ENCODE results near the gene TMEM252. TPM values are rescaled to one million over a fixed set of nuclear protein-coding genes. Genes with fewer than 3 reads are reported as not detected.

TMEM252 gene
- total RNA-seq, 1 donor from 2014 or later: not detected

DNA sequence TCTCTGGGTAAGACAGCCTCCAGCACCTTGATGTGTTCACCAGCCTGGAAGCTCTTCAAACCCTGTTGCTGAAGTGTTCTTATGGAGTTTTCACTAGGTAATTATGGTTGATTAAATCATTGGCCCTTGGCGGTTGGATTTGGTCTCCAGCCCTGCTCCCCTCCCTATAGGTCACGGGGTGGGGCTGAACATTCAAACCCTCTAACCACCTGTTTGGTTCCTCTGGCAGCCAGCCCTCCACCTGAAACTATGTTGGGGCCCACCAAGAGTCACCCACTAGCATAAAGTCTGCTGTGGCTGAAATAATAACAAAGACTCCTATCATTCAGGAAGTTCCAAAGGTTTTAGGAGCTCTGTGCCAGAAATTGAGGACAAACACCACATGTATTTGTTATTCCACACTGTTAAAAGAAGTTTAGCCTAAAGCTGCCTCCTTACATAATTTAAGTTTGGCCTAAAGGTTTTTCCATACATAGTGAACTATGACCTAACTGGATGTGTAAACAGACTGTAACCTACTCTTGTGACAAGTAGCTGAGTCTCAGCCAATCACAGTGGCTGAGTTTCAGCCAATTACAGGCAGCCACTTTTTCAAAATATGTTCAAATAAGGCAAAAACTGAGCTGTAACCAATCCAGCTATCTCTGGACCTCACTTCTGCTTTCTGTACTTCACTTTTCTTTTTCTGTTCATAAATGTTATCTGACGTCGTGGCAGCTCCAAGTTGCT lies 34.8 kb downstream of the TMEM252 start:
- H3K27me3 Mint-ChIP-seq (ENCODE audit: insufficient read depth): peaks cover 3% of the 10 kb centered on the region

DNA sequence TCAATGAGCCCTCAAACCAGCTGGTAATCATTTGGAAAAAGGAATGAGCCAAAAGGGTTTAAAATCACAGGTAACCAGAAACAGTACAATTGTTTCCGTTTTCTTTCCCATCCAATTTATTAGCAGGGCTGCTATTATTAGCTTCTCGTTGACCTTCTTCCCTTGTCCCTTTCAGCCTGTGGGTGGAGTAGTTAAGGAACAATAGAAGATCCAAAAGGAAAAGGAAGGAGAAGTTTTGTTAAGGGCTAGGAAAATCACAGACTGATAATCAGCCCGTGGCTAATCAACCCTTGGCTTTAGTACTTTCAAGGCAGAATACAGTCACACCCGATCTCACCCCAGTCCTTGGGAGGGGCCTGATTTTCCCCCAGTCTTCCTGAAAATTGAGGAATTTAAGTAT lies 38.4 kb downstream of the TMEM252 start:
- intact Hi-C loops (cut with micrococcal nuclease): no loop called here
- H3K9me3 Mint-ChIP-seq: no peaks in the 10 kb centered on the region
- H3K4me1 Mint-ChIP-seq (ENCODE audit: low read depth): no peaks in the 10 kb centered on the region
- no peak overlapping the region for H3K4me3 Mint-ChIP-seq
- H3K27ac Mint-ChIP-seq: no peak overlapping the region
- no peak for DNase-seq (ENCODE audit: low spot score)
- H3K36me3 Mint-ChIP-seq (ENCODE audit: low read depth): no peaks in the 10 kb centered on the region
- peaks cover 8% of the 10 kb centered on the region for H3K27me3 Mint-ChIP-seq (ENCODE audit: insufficient read depth)

More for the DNA sequence above, 34.8 kb downstream of the TMEM252 start:
- no peaks in the 10 kb centered on the region for H3K9me3 Mint-ChIP-seq
- intact Hi-C loops (cut with micrococcal nuclease): no loop called here
- H3K36me3 Mint-ChIP-seq (ENCODE audit: low read depth): no peaks in the 10 kb centered on the region
- no peak for DNase-seq (ENCODE audit: low spot score)
- no peak overlapping the region for H3K27ac Mint-ChIP-seq
- no peak overlapping the region for H3K4me3 Mint-ChIP-seq
- no peaks in the 10 kb centered on the region for H3K4me1 Mint-ChIP-seq (ENCODE audit: low read depth)

DNA sequence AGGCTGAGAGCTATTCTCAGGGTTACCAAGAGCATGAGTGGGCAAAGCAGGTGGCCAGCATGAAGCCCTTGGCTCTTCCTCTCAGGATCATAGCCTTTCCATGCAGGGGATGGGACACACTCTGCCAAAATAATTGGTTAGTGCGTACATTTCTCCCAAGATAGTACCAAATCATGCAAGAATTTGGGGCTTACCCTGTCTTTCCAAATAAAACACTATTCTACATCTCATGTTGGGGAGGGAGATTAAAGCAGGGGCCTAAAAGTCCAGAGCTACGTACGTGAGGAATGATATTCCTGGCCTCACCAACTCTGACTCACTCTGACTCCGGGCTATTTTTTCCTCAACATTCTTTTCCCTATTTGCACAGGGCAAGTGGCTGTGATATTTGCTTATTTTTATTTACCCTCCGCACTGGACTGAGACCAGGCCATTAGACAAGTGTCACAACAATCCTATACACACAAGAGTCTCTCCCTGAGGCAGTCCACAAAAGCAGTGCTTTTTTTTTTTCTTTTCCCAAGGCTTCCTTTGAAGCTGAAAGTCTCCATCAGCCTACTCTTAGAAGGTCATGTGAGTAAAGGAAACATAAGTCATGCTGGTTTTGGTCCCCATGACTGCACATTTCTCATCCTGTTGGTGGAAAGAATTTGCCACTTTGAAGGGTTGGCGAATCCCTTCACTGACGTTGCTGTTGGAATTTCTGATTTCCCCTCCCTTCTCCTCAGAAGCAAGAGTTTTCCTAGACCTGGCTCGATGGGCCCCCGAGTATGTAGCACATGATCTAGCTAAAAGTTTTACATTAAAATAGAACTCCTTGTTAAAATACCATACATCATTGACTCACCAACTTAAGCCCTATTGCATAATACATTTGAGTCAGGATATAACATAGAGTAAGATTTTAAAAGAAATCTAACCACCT lies 40.0 kb downstream of the TMEM252 start:
- DNase-seq (ENCODE audit: low spot score): no peak
- H3K4me3 Mint-ChIP-seq: no peak overlapping the region
- no peaks in the 10 kb centered on the region for H3K4me1 Mint-ChIP-seq (ENCODE audit: low read depth)
- peaks cover 12% of the 10 kb centered on the region for H3K27me3 Mint-ChIP-seq (ENCODE audit: insufficient read depth)
- H3K9me3 Mint-ChIP-seq: no peaks in the 10 kb centered on the region
- intact Hi-C loops (cut with micrococcal nuclease): no loop called here
- no peak overlapping the region for H3K27ac Mint-ChIP-seq
- H3K36me3 Mint-ChIP-seq (ENCODE audit: low read depth): no peaks in the 10 kb centered on the region

GRCh38 chr9:68498816-68499215 lies 41.9 kb downstream of the TMEM252 start:
- H3K9me3 Mint-ChIP-seq: no peaks in the 10 kb centered on the region
- intact Hi-C loops (cut with micrococcal nuclease): no loop called here
- no peaks in the 10 kb centered on the region for H3K36me3 Mint-ChIP-seq (ENCODE audit: low read depth)
- H3K27ac Mint-ChIP-seq: no peak overlapping the region
- H3K4me1 Mint-ChIP-seq (ENCODE audit: low read depth): no peaks in the 10 kb centered on the region
- H3K4me3 Mint-ChIP-seq: no peak overlapping the region
- no peak for DNase-seq (ENCODE audit: low spot score)
- peaks cover 11% of the 10 kb centered on the region for H3K27me3 Mint-ChIP-seq (ENCODE audit: insufficient read depth)

DNA sequence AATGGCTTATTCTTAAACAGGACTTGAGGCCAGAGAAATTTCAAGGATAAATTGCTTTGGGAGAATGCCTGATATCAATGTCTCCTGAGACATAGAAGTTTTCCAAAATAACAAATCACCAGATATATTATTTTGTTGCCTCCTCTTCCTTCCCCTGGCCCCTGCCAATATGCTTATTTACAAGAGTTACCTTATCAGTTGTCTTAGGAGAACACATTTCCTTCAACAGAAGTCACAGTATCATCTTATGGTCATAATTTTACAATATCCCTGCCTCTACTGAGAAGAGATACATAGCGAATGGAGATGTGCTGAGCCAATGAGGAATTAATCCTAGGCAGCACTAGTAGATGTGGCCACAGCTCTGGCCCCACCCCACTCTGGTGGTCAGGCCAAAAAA lies 43.1 kb downstream of the TMEM252 start:
- intact Hi-C loops (cut with micrococcal nuclease): no loop called here
- H3K4me1 Mint-ChIP-seq (ENCODE audit: low read depth): no peaks in the 10 kb centered on the region
- H3K36me3 Mint-ChIP-seq (ENCODE audit: low read depth): no peaks in the 10 kb centered on the region
- no peak overlapping the region for H3K4me3 Mint-ChIP-seq
- no peak overlapping the region for H3K27ac Mint-ChIP-seq
- H3K27me3 Mint-ChIP-seq (ENCODE audit: insufficient read depth): peaks cover 16% of the 10 kb centered on the region
- H3K9me3 Mint-ChIP-seq: no peaks in the 10 kb centered on the region
- no peak for DNase-seq (ENCODE audit: low spot score)

GRCh38 chr9:68496356-68496755 lies 44.3 kb downstream of the TMEM252 start:
- intact Hi-C loops (cut with micrococcal nuclease): no loop called here
- Mint-ChIP-seq H3K36me3 (ENCODE audit: low read depth) (no peaks in the 10 kb centered on the region), H3K27me3 (ENCODE audit: insufficient read depth) (peaks cover 25% of the 10 kb centered on the region), H3K4me3 (no peak overlapping the region), H3K4me1 (ENCODE audit: low read depth) (no peaks in the 10 kb centered on the region), H3K9me3 (no peaks in the 10 kb centered on the region), H3K27ac (no peak overlapping the region)
- no peak for DNase-seq (ENCODE audit: low spot score)

- H3K9me3 Mint-ChIP-seq: no peaks in the 10 kb centered on the region
- peaks cover 25% of the 10 kb centered on the region for H3K27me3 Mint-ChIP-seq (ENCODE audit: insufficient read depth)
- no peaks in the 10 kb centered on the region for H3K4me1 Mint-ChIP-seq (ENCODE audit: low read depth)
- DNase-seq (ENCODE audit: low spot score): no peak
- no peaks in the 10 kb centered on the region for H3K36me3 Mint-ChIP-seq (ENCODE audit: low read depth)
- H3K4me3 Mint-ChIP-seq: no peak overlapping the region
- no peak overlapping the region for H3K27ac Mint-ChIP-seq
- intact Hi-C loops (cut with micrococcal nuclease): no loop called here
Measured at GRCh38 chr9:68495247-68495646, 45.4 kb downstream of the TMEM252 start.

DNA sequence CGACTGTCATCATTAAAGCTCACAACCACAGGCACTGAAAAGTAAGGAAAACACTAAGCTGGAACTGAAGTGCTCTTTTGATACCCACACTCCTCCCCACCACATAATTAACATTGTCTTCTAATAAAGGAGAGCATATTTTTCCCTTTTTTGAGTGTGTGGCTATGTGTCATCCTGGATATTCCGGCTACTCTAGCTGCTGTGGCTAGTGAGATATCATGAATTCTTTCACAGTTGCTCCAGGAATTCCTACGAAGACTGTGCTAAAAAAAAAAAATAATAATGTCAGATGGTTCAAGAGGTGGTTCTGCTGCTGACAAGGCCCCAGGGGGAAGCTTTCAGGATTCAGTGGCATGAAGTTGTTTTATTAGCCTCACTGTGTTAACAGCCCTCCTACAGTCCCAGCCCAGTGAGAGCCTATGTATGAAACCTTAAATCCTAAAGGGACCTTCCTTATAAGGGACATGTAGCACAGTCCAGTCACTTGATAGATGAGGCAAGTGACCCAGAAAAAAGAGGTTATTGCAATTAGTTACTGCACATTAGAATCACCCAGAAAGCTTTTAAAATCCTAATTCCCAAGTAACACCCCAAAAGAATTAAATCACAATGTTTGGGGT lies 46.6 kb downstream of the TMEM252 start:
- H3K4me1 Mint-ChIP-seq (ENCODE audit: low read depth): no peaks in the 10 kb centered on the region
- no peaks in the 10 kb centered on the region for H3K36me3 Mint-ChIP-seq (ENCODE audit: low read depth)
- DNase-seq (ENCODE audit: low spot score): no peak
- H3K27me3 Mint-ChIP-seq (ENCODE audit: insufficient read depth): peaks cover 30% of the 10 kb centered on the region
- H3K9me3 Mint-ChIP-seq: no peaks in the 10 kb centered on the region
- no peak overlapping the region for H3K27ac Mint-ChIP-seq
- intact Hi-C loops (cut with micrococcal nuclease): no loop called here
- H3K4me3 Mint-ChIP-seq: no peak overlapping the region

DNA sequence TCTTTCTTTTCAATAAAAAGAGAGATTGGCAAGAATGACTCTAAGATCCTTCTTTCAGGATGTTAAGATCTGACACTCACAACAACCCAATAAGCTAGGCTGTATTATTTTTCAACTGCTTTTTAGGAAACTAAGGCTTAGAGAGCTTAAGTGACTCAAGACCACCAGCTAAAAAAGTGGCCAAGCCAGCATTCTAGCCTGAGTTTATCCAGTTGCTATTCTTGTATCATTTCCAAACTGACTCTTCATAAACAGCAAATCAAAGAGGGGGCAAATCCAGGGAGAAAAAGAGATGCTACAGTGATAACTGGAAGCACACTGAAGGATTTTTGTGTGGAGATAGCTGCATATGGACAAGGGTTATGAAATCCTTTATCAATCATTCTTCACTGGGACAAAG lies 47.1 kb downstream of the TMEM252 start:
- Mint-ChIP-seq H3K4me1 (ENCODE audit: low read depth) (no peaks in the 10 kb centered on the region), H3K27me3 (ENCODE audit: insufficient read depth) (peaks cover 34% of the 10 kb centered on the region), H3K27ac (no peak overlapping the region), H3K4me3 (no peak overlapping the region), H3K36me3 (ENCODE audit: low read depth) (no peaks in the 10 kb centered on the region), H3K9me3 (no peaks in the 10 kb centered on the region)
- no peak for DNase-seq (ENCODE audit: low spot score)
- intact Hi-C loops (cut with micrococcal nuclease): no loop called here

GRCh38 chr9:68492806-68493205 lies 47.9 kb downstream of the TMEM252 start:
- Mint-ChIP-seq H3K9me3 (no peaks in the 10 kb centered on the region), H3K4me3 (no peak overlapping the region), H3K27me3 (ENCODE audit: insufficient read depth) (peaks cover 31% of the 10 kb centered on the region), H3K27ac (no peak overlapping the region), H3K4me1 (ENCODE audit: low read depth) (no peaks in the 10 kb centered on the region), H3K36me3 (ENCODE audit: low read depth) (no peaks in the 10 kb centered on the region)
- intact Hi-C loops (cut with micrococcal nuclease): no loop called here
- DNase-seq (ENCODE audit: low spot score): no peak

- no peaks in the 10 kb centered on the region for H3K36me3 Mint-ChIP-seq (ENCODE audit: low read depth)
- H3K4me1 Mint-ChIP-seq (ENCODE audit: low read depth): no peaks in the 10 kb centered on the region
- H3K9me3 Mint-ChIP-seq: no peaks in the 10 kb centered on the region
- H3K27ac Mint-ChIP-seq: no peak overlapping the region
- no peak for DNase-seq (ENCODE audit: low spot score)
- H3K27me3 Mint-ChIP-seq (ENCODE audit: insufficient read depth): peaks cover 26% of the 10 kb centered on the region
- intact Hi-C loops (cut with micrococcal nuclease): no loop called here
- H3K4me3 Mint-ChIP-seq: no peak overlapping the region
Measured at GRCh38 chr9:68489646-68490045, 51.0 kb downstream of the TMEM252 start.

GRCh38 chr9:68488126-68488525 lies 52.6 kb downstream of the TMEM252 start:
- DNase-seq (ENCODE audit: low spot score): no peak
- Mint-ChIP-seq H3K27ac (no peak overlapping the region), H3K27me3 (ENCODE audit: insufficient read depth) (peaks cover 26% of the 10 kb centered on the region), H3K4me1 (ENCODE audit: low read depth) (no peaks in the 10 kb centered on the region), H3K36me3 (ENCODE audit: low read depth) (no peaks in the 10 kb centered on the region), H3K9me3 (no peaks in the 10 kb centered on the region), H3K4me3 (no peak overlapping the region)
- intact Hi-C loops (cut with micrococcal nuclease): no loop called here

Data from activated T-helper 1 cell treated with anti-CD3 and anti-CD28 coated beads, Interleukin-12 subunit alpha, Interleukin-12 subunit beta, Interleukin-2, Interleukin-4 antibody, amounts not matched to agents 30 ng/mL and 10 ng/mL and 1 ng/mL, durations not matched to agents 14 hours and 24 hours and 36 hours (primary cell).